ENCODE data around the gene RAB5B. TPM values are rescaled to one million over a fixed set of nuclear protein-coding genes. Genes with fewer than 3 reads are reported as not detected.

Gene RAB5B
- total RNA-seq, 2 experiments from 2014 or later = 21.6 to 47.2 TPM

DNA sequence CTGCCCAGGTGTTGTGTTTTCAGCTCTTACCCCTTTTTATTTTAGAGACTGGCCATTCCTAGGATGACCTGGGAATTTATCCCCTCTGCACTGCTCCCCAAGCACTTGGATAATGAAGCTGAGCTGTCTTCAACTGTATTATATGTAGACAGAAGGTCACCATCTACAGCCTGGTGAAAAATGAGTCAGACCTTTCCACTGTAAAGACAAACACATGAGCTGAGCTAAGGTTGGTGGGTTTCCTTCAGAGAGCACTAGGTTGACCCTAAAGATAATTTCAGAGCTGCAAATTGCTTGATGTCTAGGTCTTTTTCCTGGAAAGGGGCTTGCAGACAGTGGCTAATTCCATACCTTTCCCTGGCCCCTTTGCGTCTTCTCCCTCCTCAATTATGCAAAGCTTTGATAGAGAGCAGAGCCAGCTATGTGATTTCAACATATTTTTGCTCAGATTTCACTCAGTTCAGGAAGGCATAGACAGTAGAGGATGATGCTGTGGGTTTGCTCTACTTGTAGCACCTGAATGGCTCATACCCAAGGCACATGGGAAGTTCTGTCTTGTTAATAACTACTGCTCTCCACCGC is 37.7 kb downstream of the RAB5B start:
- H2AFZ ChIP-seq (ENCODE audit: low read length) = no peak overlapping the region
- H3K27ac ChIP-seq (ENCODE audit: low read depth, low read length, poor library complexity, severe bottlenecking) = no peak overlapping the region
- H3K9me2 ChIP-seq (ENCODE audit: insufficient read depth, low read length) = no peaks in the 10 kb centered on the region
- no TSS peak for BruUV-seq (replicated peaks)
- ChIA-PET POLR2A (interaction anchor here (0.6 to 1.1 kb wide), 2 partner anchors 16 to 19 kb away, joined by 3 read pairs; no protein-coding TSS in a partner anchor), CTCF (ENCODE audit: unreplicated experiment) (no interaction called here)
- H3K4me2 ChIP-seq (ENCODE audit: low read length) = no peak overlapping the region
- H3K79me2 ChIP-seq (ENCODE audit: insufficient read depth, low read depth, low read length) = no peaks in the 10 kb centered on the region
- intact Hi-C loops (cut with micrococcal nuclease; ENCODE audit: unreplicated experiment) = no loop called here
- no peak overlapping the region for H3K4me3 ChIP-seq (ENCODE audit: low read depth, low read length, poor library complexity, severe bottlenecking)
- DNase-seq (ENCODE audit: low spot score) = no peak
- no peaks in the 10 kb centered on the region for H3K36me3 ChIP-seq (ENCODE audit: insufficient read depth, low read length)
- no peaks in the 10 kb centered on the region for H3K9me3 ChIP-seq (ENCODE audit: low read length)
- H3K4me1 ChIP-seq (ENCODE audit: insufficient read depth, low read length, poor library complexity, severe bottlenecking) = peaks cover 9% of the 10 kb centered on the region
- no peaks in the 10 kb centered on the region for H4K20me1 ChIP-seq (ENCODE audit: insufficient read depth, low read length)
- TF ChIP-seq EZH2phosphoT487 (IDR thresholded peaks at IDR 0.05; ENCODE audit: borderline replicate concordance, low read depth, low read length) = no peak
- TF ChIP-seq CTCF (conservative IDR thresholded peaks at IDR 0.05; ENCODE audit: low read length) = no peak

DNA sequence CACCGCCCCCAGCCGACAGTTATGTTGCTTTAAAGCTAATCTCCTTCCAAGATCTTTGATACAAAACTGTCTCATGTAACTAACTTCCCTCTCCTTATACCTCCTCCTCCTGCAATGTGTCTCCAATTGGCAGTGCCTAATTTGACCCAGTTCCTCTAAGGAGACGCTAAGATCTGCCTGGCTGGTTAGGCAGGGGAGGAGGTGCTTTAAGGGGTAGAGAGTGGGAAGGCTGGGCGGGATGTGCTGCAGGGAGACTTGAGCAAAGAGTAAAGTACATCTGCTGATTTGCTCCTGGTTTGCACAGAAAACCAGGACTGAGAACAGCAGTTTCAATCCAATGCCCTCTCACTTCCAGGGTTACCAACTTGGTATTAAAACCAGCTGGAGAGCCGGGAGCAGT is 39.6 kb downstream of the RAB5B start:
- Histone ChIP-seq H3K27ac (ENCODE audit: low read depth, low read length, poor library complexity, severe bottlenecking) (no peak overlapping the region), H3K4me1 (ENCODE audit: insufficient read depth, low read length, poor library complexity, severe bottlenecking) (no peaks in the 10 kb centered on the region), H4K20me1 (ENCODE audit: insufficient read depth, low read length) (no peaks in the 10 kb centered on the region), H3K4me3 (ENCODE audit: low read depth, low read length, poor library complexity, severe bottlenecking) (no peak overlapping the region), H3K4me2 (ENCODE audit: low read length) (no peak overlapping the region), H3K9me2 (ENCODE audit: insufficient read depth, low read length) (no peaks in the 10 kb centered on the region), H3K9me3 (ENCODE audit: low read length) (no peaks in the 10 kb centered on the region), H2AFZ (ENCODE audit: low read length) (no peak overlapping the region), H3K79me2 (ENCODE audit: insufficient read depth, low read depth, low read length) (no peaks in the 10 kb centered on the region), H3K36me3 (ENCODE audit: insufficient read depth, low read length) (no peaks in the 10 kb centered on the region)
- ChIA-PET POLR2A (interaction anchor here (0.5 to 1.1 kb wide), 6 partner anchors 10 to 182 kb away, joined by 3 to 4 read pairs (median 3); no protein-coding TSS in a partner anchor), CTCF (ENCODE audit: unreplicated experiment) (no interaction called here)
- no peak for DNase-seq (ENCODE audit: low spot score)
- TF ChIP-seq CTCF (conservative IDR thresholded peaks at IDR 0.05; ENCODE audit: low read length) (no peak), EZH2phosphoT487 (IDR thresholded peaks at IDR 0.05; ENCODE audit: borderline replicate concordance, low read depth, low read length) (no peak)
- BruUV-seq (replicated peaks) = no TSS peak
- intact Hi-C loops (cut with micrococcal nuclease; ENCODE audit: unreplicated experiment) = no loop called here

- POLR2A ChIA-PET = interaction anchor here (0.5 to 1.1 kb wide), 6 partner anchors 9 to 183 kb away, joined by 3 to 4 read pairs (median 3); no protein-coding TSS in a partner anchor
- no peaks in the 10 kb centered on the region for H3K4me1 ChIP-seq (ENCODE audit: insufficient read depth, low read length, poor library complexity, severe bottlenecking)
- BruUV-seq (replicated peaks) = no TSS peak
These were observed 40.3 kb downstream of the RAB5B start for GRCh38 chr12:56014205-56014604.

More at GRCh38 chr12:56014205-56014604, 40.3 kb downstream of the RAB5B start:
- Histone ChIP-seq H3K36me3 (ENCODE audit: insufficient read depth, low read length) (no peaks in the 10 kb centered on the region), H3K27ac (ENCODE audit: low read depth, low read length, poor library complexity, severe bottlenecking) (no peak overlapping the region), H3K4me2 (ENCODE audit: low read length) (no peak overlapping the region), H3K9me2 (ENCODE audit: insufficient read depth, low read length) (no peaks in the 10 kb centered on the region), H3K79me2 (ENCODE audit: insufficient read depth, low read depth, low read length) (no peaks in the 10 kb centered on the region), H2AFZ (ENCODE audit: low read length) (no peak overlapping the region), H3K9me3 (ENCODE audit: low read length) (no peaks in the 10 kb centered on the region), H4K20me1 (ENCODE audit: insufficient read depth, low read length) (no peaks in the 10 kb centered on the region), H3K4me3 (ENCODE audit: low read depth, low read length, poor library complexity, severe bottlenecking) (no peak overlapping the region)
- TF ChIP-seq CTCF (conservative IDR thresholded peaks at IDR 0.05; ENCODE audit: low read length) (no peak), EZH2phosphoT487 (IDR thresholded peaks at IDR 0.05; ENCODE audit: borderline replicate concordance, low read depth, low read length) (no peak)
- no peak for DNase-seq (ENCODE audit: low spot score)
- intact Hi-C loops (cut with micrococcal nuclease; ENCODE audit: unreplicated experiment) = no loop called here
- CTCF ChIA-PET (ENCODE audit: unreplicated experiment) = no interaction called here

Measured in OCI-LY7 (cell line).